Stimulated activated CD4-positive, alpha-beta T cell treated with anti-CD3 and anti-CD28 coated beads, TNF-alpha, amount 100 ng/mL, for 24 hours (primary cell): ENCODE results near the gene BRAF.
"Not testable (repeated sequence)": the region's sequence is repeated elsewhere in the genome, so short reads cannot be mapped to it uniquely, and the experiment has no call there.

Source experiments
- DNase-seq, 3 experiments: peaks; one replicate each; pipeline ENCODE4 v3.0.0-alpha.2; 2020; ENCODE audit warnings: low read depth in 3 of 3

BRAF gene

DNA sequence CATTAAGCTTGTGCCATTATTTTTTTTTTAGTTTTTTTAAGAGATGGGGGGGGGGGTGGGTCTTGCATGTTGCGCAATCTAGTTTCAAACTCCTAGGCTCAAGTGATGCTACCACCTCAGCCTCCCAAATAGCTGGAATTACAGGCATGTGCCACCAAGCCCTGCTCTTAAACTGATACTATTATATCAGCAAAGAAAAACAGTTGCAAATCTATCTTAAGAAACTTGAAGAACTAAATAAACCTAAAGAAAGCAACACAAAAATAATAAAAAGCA, 47.5 kb downstream of the BRAF start:
- no peak for DNase-seq

DNA sequence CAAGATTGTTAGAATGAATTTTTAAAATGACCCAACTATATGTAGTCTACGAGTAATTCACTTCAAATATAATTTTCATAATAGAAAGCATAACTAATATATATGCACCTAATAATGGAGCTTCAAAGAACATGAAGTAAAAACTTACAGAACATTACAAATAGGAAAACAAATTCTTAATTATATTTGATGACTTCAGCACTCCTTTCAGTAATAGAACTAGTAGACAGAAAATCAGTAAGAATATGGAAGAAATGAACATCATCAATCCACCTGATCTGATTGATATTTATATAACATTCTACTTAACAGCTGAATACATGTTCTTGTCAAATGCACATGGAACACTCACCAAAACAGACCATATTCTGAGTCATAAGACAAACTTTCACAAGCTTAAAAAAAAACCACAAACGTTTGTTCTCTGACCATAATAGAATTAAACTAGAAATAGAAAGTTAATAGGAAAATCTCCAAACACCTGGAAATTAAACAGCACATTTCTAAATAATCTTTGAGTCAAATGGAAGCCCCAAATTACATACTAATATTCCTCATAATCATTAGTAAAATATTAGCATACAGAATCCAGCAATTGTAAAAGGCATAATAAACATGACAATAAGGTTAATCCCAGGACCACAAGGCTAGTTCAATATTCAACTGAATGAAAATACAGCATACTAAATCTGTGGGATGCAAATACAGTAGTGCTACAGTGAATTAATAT, 48.0 kb downstream of the BRAF start:
- DNase-seq = no peak

DNA sequence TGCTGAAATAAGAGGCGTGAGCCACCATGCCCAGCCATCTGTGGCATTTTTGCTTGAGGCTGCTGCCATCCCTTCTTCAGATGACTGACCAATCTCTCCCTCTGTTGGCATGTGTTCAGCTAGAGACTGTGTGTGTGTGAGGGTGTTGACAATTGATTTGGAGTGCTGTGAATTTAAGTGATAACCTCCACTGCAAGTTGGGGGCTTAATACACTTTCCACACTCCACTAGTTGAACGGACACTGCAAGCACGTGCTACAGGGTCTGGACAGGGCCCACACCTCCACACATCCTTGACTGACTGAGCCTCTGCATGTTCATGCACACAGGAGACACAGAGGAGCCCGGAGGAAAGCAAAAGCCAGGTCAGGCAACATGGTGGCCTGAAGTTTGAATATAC, 51.3 kb downstream of the BRAF start:
- no peak for DNase-seq

DNA sequence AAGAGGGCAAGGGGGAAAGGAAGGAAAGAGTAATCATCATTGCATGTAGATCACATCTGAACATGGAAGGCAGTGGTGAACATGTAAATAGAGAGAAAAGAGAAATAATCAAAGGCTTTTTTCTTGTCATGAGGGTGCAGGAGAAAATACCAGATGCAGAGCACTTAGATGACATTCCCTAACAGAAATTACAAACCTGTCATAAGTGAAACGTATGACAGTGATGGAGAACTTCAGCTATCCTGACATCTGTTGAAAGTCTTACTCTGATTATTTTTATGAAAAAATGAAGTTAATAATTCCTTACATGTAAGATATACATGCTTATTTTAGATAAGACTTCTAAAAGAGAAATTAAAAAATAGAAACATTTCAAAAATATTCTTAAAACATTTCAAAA, 54.7 kb downstream of the BRAF start:
- no peak for DNase-seq

DNA sequence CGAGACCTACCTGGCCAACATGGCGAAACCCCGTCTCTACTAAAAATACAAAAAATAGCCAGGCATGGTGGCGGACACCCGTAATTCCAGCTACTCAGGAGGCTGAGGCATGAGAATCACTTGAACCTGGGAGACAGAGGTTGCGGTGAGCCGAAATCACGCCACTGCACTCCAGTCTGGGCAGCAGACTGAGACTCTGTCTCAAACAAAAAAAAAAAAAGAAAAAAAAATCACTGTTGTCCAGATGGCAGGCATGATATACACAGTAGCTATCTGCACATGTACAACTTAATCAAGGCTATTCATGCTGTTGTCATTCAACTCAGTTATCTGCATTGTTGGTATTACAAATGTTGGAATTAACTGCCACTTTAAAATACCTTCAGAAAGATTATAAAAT, 55.3 kb downstream of the BRAF start:
- no peak for DNase-seq

DNA sequence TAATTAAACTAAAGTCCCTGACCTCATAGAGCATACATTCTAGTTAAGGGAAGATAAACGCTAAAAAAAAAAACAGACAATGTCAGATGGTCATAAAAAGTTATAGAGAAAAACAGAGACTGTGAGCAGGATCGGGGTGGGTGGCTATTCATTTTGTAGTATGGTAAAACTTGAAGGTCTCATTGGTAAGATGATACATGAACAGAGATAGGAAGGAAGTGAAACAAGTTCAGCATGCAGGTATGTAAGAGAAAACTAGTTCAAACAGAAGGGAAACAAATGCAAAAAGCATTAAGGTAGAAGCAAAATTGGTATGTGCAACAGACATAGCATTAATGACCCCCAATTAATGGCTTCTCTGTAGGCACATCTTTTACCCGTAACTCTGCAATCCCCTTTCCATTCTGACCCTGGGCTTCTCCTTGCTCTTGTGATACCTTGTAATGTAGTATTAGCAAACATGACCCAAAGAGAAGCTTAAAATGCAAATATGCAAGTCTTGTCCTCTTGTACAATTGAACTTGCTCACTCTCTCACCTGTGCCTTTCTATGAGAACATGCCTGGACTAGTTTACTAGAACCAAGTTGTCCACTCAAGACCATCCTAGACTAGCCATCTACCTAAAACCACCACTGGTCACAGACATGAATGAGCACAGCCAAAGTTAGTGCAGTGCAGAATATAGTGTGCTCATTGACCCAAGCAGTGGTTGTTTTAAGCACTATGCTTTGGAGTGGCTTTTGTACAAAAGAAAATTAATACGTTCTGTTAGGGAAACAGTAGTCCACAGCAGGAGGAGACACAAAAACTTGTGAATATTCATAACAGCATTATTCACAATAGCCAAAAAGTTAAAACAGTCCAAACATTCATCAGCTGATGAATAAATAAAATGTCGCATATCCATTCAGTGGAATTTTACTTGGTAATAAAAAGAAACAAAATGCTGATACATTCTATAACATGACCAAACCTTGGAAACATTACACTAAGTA, 57.0 kb downstream of the BRAF start:
- no peak for DNase-seq

DNA sequence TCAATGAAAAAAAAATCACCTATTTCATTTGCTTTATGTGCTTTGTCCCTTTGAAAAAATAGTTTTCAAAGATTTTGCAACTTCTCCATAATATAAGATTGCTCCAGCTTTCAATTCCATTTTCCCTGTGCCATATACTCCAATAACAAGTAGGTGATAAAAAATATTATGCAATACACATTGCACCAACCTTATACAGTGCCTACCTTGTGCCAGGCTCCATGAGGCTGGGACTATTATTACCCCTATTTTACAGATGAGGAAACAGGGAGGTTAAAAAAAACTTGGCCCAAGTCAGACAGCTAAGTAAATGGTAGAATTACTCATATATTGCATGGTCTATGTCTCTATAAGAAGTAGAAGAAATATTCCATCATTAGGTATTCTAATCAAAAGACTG, 57.8 kb downstream of the BRAF start:
- no peak for DNase-seq

DNA sequence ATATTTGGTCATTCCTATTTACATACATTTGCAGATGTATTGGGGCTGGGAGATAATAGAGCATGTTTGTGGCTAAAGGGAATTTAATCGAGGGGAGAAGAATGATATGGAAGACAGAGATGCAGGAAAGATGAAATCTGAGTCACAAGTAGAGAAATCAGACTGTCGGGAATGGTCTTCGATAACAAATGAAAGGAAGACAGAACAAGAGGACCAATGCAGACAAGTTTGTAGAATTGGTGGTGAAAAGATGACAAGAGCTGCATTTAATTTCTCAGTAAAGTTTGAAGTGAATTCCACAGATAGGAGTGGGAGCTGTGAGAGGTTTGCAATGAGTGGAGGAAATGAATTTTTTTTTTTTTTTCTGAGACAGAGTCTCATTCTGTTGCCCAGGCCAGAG, 60.0 kb downstream of the BRAF start:
- DNase-seq = no peak

DNA sequence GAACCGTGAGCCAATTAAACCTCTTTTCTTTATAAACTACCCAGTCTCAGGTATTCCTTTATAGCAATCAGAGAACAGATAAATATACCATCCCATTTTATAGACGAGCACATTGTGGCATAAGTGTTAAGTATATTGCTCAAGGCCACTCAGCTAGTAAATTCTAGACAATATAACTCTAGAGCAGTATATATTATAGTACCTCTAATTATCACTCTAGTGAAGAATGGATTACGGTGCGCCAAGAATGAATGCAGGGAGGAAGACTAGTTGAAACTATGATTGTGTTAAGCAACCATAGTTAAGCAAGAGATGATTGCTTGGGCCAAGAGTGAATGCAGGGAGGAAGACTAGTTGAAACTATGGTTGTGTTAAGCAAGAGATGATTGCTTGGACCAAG, 60.9 kb downstream of the BRAF start:
- DNase-seq = no peak

DNA sequence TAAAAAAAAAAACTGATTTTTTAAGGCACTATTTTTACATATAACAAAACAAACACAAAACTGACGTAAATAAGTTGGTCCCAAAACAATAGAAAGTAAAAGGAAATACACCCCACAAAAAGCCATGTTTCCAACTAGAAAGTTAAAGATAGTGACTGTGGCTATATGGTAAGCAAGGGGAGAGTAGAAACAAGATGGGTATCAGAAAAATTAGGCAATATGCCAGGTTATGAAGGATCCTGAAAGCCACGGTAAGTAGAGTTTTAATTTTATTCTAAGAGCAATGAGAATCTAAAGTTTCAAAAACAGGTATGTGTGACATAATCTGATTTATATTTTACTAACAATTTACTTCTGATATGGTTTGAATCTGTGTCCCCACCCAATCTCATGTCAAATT, 61.5 kb downstream of the BRAF start:
- no peak for DNase-seq

DNA sequence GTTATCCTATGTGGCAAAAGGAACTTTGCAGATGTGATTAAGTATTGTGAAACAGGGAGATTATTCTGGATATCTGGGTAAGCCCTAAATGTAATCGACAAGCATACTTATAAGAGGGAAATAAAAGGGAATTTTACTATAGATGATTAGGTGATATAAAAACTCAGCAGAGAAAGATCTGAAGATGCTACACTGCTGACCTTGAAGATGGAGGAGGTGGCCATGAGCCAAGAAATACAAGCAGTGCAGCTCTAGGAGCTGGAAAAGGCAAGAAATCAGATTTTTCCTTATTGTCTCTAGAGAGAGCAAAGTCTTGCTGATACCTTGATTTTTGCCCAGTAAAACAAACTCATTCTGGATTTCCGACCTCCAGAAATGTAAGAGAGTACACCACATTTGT, 67.7 kb downstream of the BRAF start:
- DNase-seq = no peak

DNA sequence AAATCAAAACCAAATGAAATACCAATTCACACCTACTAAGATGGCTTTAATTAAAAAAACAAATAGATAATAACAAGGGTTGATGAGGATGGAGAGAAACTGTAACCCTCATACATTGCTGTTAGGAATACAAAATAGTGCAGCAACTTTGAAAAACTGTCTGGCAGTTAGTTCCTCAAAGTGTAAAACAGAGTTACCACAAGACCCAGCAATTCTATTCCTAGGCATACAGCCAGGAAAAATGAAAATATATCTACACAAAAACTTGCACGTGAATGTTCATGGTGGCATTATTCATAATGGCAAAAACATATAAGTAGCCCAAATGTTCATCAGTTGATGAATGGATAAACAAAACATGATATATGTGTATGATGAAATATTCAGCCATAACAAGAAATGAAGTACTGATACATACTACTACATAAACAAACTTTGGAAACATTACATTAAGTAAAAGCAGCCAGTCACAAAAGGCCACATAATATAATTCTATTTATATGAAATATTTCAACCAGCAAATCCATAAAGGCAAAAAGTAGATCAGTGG, 83.5 kb downstream of the BRAF start:
- no peak for DNase-seq

DNA sequence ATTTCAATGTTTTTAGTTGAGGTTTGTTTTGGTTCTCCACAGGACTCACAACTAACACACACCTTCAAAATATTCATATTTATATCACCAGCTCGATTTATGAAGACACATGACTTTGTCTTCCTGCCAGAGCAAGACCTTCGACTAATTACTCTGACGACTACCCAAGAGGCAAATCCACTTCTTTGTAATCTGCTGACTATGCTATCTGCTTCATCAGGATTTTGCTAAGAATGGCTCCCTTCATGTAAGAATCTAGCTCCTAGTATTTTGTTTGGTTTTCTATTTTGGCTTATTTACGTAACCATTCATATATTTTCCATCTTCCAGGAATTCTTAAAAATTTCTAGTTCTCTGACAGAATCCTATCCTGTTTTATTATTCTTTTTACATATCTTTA, 93.0 kb downstream of the BRAF start:
- no peak for DNase-seq

DNA sequence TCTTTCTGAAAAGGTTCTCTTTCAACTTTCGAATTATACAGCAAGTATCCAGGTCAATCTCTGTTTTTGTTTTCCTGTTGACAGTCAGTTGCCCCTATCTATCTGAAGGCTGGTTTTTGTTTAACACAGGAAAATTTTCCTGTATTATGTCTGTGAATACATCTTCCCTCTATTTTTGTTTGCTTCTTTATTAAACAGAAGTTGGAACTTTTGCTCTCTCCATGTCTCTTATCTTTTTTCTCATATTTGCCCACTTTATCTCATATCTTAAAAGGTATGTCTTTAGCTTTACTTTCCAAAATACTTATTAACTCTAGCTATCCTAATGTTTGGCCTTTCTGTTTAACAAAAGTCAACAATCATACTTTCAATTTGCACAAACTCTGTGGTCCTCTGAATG, 95.0 kb downstream of the BRAF start:
- no peak for DNase-seq

DNA sequence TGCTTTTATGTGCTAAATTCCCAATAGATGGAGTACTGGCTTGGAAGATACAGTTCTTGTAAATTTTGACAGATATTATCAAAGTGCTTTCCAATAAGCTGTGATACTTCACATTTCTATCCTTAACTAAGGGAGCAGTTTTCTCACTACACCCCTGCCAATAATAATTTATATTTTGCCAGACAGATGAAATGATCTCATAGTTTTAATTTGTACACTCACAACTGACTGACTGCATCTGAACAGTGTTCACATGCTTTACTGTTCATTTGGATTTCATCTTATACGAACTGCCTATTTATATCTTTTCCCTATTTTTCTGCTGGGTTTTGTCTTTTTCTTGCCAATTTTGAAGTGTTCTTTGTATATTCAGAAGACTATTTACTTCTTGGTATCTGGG, 96.0 kb downstream of the BRAF start:
- DNase-seq = no peak

DNA sequence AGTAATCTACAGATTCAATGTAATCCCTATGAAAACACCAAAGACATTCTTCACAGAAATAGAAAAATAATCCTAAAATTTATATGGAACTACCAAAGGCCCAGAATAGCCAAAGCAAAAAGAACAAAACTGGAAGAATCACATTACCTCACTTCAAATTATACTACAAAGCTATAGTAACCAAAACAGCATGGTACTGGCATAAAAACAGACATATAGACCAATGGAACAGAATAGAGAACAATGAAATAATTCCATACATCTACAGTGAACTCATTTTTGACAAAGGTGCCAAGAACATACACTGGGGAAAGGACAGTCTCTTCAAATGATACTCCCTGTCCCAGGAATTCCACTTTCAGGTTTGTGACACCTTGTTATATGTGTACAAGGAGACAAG, 107.3 kb downstream of the BRAF start:
- not testable (repeated sequence) for DNase-seq

DNA sequence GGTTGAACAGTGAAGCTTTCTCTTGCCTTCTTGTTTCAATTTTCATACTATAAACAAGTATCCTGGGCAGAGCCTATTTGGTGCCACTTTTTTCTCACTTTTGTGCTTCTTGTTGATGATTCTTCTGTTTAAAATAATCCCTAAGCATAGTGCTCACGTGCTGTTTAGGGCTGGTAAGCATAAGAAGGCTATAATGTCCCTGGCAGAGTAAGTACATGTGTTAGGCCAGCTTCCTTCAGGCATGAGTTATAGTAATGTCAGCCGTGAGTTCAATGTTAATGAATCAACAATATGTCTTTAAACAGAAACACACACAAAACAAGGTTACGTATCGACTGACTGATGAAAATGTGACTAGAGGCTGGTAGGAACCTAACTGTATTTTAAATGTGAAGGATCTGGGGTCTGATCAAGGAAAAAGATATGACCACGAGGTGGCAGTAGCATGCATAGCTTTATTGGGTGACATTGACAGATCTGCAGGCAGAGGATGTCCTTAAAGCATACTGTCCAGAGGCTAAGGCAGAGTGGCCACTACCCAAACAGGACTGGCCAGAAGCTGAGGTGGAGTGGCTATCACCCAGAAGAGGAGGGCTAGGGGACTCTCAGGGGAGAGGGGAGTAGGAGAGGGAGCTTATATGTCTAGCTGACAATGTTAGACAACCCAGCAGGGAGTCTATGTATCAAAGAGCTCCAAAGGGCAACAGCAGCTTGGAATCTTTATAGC, 113.7 kb downstream of the BRAF start:
- peak; percentile 21 to 68 (median 31) for DNase-seq

DNA sequence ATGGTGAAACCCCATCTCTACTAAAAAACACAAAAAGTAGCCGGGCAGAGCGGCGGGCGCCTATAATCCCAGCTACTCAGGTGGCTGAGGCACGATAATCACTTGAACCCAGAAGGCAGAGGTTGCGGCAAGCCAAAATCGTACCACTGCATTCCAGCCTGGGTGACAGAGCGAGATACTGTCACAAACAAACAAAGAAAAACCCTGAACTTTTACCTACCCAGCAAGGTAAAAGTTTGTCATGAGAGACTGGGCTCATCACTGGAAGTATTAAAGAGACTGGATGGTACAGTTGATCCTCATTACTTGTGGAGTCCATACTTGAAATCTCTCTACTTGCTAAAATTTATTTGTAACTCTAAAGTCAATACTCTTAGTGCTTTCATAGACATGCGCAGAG, 114.3 kb downstream of the BRAF start:
- DNase-seq = no peak

DNA sequence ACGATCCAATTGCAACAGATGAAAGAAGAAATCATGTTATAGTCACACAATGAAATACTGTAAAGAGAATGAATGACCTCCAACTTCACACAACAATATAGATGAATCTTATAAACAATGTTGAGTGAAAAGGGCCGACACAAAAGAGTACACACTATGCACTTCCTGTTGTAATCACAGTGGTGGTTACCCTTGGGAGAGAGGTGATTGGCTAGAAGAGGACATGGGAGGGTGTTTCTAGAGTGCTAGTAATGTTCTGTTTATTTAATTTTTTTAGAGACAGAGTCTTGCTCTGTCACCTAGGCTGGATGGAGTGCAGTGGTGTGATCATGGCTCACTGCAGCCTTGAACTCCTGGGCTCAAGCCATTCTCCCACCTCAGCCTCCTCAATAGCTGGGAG, 145.8 kb downstream of the BRAF start:
- DNase-seq = no peak

DNA sequence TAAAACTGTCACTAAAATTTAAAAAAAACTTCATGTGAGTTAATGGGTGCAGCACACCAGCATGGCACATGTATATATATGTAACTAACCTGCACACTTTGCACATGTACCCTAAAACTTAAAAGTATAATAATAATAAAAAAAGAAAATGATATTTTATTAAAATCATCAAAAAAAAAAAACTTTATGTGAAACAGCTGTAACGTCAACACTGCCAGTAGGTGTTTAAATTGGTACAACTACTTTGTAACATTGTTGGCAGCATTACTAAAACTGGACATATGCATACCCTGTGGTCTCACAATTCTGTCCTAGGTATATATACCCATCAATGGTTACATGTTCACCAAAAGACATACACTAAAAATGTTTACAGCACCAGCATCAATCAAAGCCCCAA, 146.2 kb downstream of the BRAF start:
- no peak for DNase-seq

DNA sequence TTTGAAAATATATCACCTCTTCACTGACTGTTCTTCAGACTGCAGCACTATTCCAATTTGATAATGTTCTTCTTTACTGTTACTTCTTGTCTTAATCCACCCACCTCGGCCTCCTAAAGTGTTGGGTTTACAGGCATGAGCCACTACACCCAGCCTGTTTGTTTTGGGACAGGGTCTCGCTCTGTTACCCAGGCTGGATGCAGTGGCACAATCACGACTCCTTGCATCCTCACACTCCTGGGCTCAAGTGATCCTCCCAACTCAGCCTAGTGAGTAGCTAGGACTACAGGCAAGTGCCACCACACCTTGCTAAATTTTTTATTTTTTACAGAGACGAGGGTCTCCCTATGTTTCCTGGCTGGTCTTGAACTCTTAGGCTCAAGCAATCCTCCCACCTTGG, 150.4 kb downstream of the BRAF start:
- no peak for DNase-seq

DNA sequence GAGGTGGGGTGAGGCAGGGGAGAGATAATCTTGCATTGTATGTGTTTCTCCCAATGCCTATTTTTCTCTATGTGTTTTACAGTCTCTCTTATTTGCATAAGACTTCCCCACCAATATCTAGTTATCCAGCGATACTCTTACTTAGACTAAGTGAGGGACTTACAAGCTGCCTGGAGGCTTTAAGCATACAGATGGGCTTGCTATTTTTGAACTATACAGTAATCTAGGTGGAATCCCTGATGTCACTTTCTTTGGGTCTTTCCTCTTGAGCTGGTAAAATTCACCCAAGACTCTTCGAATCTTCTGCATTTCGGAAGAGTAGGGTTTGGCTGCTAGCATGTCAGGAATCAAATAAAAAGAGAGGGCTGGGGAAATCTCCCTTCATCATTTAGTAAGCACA, 151.6 kb downstream of the BRAF start:
- DNase-seq = no peak
